ENCODE data around the gene TEX14.

- TF ChIP-seq POLR2AphosphoS5 (IDR thresholded peaks at IDR 0.05; ENCODE audit: insufficient read depth in 1 of 2, low read depth in 1 of 2) (no peak), CTCF (IDR thresholded peaks at IDR 0.05) (no peak), POLR2A (IDR thresholded peaks at IDR 0.05) (no peak)
These were observed 10.9 kb upstream of the TEX14 start for GRCh38 chr17:58702708-58703107.
